GM23338 (cell line): ENCODE measurements around the gene COPS6.

Experiments
- EZH2 ChIP-seq: fragments of 200-600 bp; sonication (generic); IDR thresholded peaks from one replicate; pipeline ENCODE4 v1.8.0; 2017; ENCODE audit warnings: antibody characterized with exemption, mild to moderate bottlenecking, low read depth; ENCODE audit not compliant: unreplicated experiment
- REST ChIP-seq: IDR thresholded peaks from one replicate; pipeline ENCODE4 v1.6.1; 2018; ENCODE audit warnings: antibody characterized with exemption; ENCODE audit not compliant: unreplicated experiment
- TF ChIP-seq, protein P1 (sequence below), 2 experiments: fragments of 200-600 bp in 1 of 2; sonication (generic) in 1 of 2; conservative IDR thresholded peaks; 2 replicates each; pipeline versions ENCODE4 v1.5.1 to v1.6.1; 2016 to 2017; ENCODE audit warnings: antibody characterized with exemption in 2 of 2, low read depth in 2 of 2, mild to moderate bottlenecking in 2 of 2, moderate library complexity in 1 of 2

- TF ChIP-seq, protein P1, sequence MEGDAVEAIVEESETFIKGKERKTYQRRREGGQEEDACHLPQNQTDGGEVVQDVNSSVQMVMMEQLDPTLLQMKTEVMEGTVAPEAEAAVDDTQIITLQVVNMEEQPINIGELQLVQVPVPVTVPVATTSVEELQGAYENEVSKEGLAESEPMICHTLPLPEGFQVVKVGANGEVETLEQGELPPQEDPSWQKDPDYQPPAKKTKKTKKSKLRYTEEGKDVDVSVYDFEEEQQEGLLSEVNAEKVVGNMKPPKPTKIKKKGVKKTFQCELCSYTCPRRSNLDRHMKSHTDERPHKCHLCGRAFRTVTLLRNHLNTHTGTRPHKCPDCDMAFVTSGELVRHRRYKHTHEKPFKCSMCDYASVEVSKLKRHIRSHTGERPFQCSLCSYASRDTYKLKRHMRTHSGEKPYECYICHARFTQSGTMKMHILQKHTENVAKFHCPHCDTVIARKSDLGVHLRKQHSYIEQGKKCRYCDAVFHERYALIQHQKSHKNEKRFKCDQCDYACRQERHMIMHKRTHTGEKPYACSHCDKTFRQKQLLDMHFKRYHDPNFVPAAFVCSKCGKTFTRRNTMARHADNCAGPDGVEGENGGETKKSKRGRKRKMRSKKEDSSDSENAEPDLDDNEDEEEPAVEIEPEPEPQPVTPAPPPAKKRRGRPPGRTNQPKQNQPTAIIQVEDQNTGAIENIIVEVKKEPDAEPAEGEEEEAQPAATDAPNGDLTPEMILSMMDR (conservative IDR thresholded peaks at IDR 0.05; ENCODE audit: low read depth in 2 of 2): peak in 1 of 2 experiments; percentile 30; a peak in 2 of 4 replicates
- TF ChIP-seq EZH2: no peak
- no peak for TF ChIP-seq REST
These were observed 23.1 kb downstream of the COPS6 start for GRCh38 chr7:100111914-100112313.
